ENCODE results near the gene BLCAP.

GRCh38 chr20:37565134-37565811, 37.6 kb upstream of the BLCAP start:
- TF ChIP-seq, protein P1, sequence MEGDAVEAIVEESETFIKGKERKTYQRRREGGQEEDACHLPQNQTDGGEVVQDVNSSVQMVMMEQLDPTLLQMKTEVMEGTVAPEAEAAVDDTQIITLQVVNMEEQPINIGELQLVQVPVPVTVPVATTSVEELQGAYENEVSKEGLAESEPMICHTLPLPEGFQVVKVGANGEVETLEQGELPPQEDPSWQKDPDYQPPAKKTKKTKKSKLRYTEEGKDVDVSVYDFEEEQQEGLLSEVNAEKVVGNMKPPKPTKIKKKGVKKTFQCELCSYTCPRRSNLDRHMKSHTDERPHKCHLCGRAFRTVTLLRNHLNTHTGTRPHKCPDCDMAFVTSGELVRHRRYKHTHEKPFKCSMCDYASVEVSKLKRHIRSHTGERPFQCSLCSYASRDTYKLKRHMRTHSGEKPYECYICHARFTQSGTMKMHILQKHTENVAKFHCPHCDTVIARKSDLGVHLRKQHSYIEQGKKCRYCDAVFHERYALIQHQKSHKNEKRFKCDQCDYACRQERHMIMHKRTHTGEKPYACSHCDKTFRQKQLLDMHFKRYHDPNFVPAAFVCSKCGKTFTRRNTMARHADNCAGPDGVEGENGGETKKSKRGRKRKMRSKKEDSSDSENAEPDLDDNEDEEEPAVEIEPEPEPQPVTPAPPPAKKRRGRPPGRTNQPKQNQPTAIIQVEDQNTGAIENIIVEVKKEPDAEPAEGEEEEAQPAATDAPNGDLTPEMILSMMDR (IDR thresholded peaks at IDR 0.05; ENCODE audit: low read depth, low read length, poor library complexity, severe bottlenecking) = no peak
- TF ChIP-seq EZH2phosphoT487 (IDR thresholded peaks at IDR 0.05; ENCODE audit: borderline replicate concordance, low read length) = no peak
